Measurements from ENCODE around the gene TMEM141.

GRCh38 chr9:136741883-136742571, 49.1 kb upstream of the TMEM141 start:
- TF ChIP-seq CTCF (IDR thresholded peaks at IDR 0.05; ENCODE audit: low read depth, low read length): no peak
- TF ChIP-seq EZH2phosphoT487 (IDR thresholded peaks at IDR 0.05; ENCODE audit: low read depth): no peak

Data from OCI-LY3 (cell line).